Measurements from ENCODE around the gene WDR45B.
"Not testable (repeated sequence)": the region's sequence is repeated elsewhere in the genome, so short reads cannot be mapped to it uniquely, and the experiment has no call there.

Gene WDR45B

GRCh38 chr17:82582709-82583108, 65.5 kb downstream of the WDR45B start:
- DNase-seq (ENCODE audit: low read depth), result no peak

GRCh38 chr17:82582213-82582612, 66.0 kb downstream of the WDR45B start:
- DNase-seq (ENCODE audit: low read depth), result peak; percentile 19

GRCh38 chr17:82579969-82580368, 68.3 kb downstream of the WDR45B start:
- not testable (repeated sequence) for DNase-seq (ENCODE audit: low read depth)

- no peak for DNase-seq (ENCODE audit: low read depth)
These were observed 70.9 kb downstream of the WDR45B start for GRCh38 chr17:82577300-82577699.

- DNase-seq (ENCODE audit: low read depth), result not testable (repeated sequence)
These were observed 72.5 kb downstream of the WDR45B start for GRCh38 chr17:82575581-82576221.

- no peak for DNase-seq (ENCODE audit: low read depth)
These were observed 74.2 kb downstream of the WDR45B start for GRCh38 chr17:82574041-82574440.

GRCh38 chr17:82571855-82572254, 76.4 kb downstream of the WDR45B start:
- DNase-seq (ENCODE audit: low read depth), result no peak

- DNase-seq (ENCODE audit: low read depth), result no peak
These were observed 78.0 kb downstream of the WDR45B start for GRCh38 chr17:82570277-82570676.

- no peak for DNase-seq (ENCODE audit: low read depth)
These were observed 78.6 kb downstream of the WDR45B start for GRCh38 chr17:82569621-82570020.

- DNase-seq (ENCODE audit: low read depth), result no peak
These were observed 79.2 kb downstream of the WDR45B start for GRCh38 chr17:82568997-82569393.

- DNase-seq (ENCODE audit: low read depth), result no peak
These were observed 81.0 kb downstream of the WDR45B start for GRCh38 chr17:82567286-82567685.

GRCh38 chr17:82566129-82566960, 81.9 kb downstream of the WDR45B start:
- DNase-seq (ENCODE audit: low read depth), result no peak

- peak; percentile 26 for DNase-seq (ENCODE audit: low read depth)
These were observed 82.7 kb downstream of the WDR45B start for GRCh38 chr17:82565551-82565950.
